ENCODE data around the gene SMG1. TPM values are rescaled to one million over a fixed set of nuclear protein-coding genes. Genes with fewer than 3 reads are reported as not detected.
A peak's percentile ranks its signal among the peaks of the same experiment; 100 is the strongest.

SMG1 gene
- total RNA-seq, 1 experiment from 2014 or later: 105 TPM

DNA sequence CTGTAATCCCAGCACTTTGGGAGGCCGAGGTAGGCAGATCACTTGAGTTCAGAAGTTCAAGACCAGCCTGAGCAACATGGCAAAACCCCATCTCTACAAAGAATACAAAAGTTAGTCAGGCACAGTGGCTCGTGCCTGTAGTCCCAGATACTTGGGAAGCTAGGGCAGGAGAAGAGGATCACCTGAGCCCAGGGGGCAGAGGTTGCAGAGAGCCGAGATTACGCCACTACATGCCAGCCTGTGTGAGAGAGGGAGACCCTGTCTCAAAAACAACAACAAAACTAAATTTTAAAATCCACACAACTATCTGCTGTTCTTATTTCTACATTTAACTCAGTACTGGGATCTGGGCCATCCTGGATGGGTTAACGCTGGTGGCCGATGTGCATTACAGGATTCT, 83.6 kb downstream of the SMG1 start:
- intact Hi-C loops (cut with micrococcal nuclease; ENCODE audit: unreplicated experiment): no loop called here
- no peaks in the 10 kb centered on the region for H3K9me3 ChIP-seq (ENCODE audit: low read depth, low read length, poor library complexity, severe bottlenecking)
- ChIA-PET POLR2A (ENCODE audit: low non-redundant PET) (no interaction called here), CTCF (no interaction called here)
- H3K27me3 ChIP-seq (replicated peaks; ENCODE audit: insufficient read depth, low read depth, low read length, poor library complexity): no peaks in the 10 kb centered on the region
- TF ChIP-seq EZH2 (IDR thresholded peaks at IDR 0.05; ENCODE audit: borderline replicate concordance, low read depth, low read length, poor library complexity, severe bottlenecking): no peak
- TF ChIP-seq, protein P1, sequence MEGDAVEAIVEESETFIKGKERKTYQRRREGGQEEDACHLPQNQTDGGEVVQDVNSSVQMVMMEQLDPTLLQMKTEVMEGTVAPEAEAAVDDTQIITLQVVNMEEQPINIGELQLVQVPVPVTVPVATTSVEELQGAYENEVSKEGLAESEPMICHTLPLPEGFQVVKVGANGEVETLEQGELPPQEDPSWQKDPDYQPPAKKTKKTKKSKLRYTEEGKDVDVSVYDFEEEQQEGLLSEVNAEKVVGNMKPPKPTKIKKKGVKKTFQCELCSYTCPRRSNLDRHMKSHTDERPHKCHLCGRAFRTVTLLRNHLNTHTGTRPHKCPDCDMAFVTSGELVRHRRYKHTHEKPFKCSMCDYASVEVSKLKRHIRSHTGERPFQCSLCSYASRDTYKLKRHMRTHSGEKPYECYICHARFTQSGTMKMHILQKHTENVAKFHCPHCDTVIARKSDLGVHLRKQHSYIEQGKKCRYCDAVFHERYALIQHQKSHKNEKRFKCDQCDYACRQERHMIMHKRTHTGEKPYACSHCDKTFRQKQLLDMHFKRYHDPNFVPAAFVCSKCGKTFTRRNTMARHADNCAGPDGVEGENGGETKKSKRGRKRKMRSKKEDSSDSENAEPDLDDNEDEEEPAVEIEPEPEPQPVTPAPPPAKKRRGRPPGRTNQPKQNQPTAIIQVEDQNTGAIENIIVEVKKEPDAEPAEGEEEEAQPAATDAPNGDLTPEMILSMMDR (conservative IDR thresholded peaks at IDR 0.05; ENCODE audit: low read depth, low read length): no peak
- H3K27ac ChIP-seq (ENCODE audit: low read depth, low read length, poor library complexity, severe bottlenecking): no peak overlapping the region
- peaks cover 77% of the 10 kb centered on the region for H3K36me3 ChIP-seq (ENCODE audit: insufficient read depth, low read length, poor library complexity, severe bottlenecking)
- no peaks in the 10 kb centered on the region for H3K4me1 ChIP-seq (ENCODE audit: insufficient read depth, low read length, poor library complexity, severe bottlenecking)
- BruUV-seq (replicated peaks): no TSS peak
- DNase-seq (ENCODE audit: low spot score): no peak
- H3K4me3 ChIP-seq (ENCODE audit: low read depth, low read length, poor library complexity, severe bottlenecking): no peak overlapping the region

DNA sequence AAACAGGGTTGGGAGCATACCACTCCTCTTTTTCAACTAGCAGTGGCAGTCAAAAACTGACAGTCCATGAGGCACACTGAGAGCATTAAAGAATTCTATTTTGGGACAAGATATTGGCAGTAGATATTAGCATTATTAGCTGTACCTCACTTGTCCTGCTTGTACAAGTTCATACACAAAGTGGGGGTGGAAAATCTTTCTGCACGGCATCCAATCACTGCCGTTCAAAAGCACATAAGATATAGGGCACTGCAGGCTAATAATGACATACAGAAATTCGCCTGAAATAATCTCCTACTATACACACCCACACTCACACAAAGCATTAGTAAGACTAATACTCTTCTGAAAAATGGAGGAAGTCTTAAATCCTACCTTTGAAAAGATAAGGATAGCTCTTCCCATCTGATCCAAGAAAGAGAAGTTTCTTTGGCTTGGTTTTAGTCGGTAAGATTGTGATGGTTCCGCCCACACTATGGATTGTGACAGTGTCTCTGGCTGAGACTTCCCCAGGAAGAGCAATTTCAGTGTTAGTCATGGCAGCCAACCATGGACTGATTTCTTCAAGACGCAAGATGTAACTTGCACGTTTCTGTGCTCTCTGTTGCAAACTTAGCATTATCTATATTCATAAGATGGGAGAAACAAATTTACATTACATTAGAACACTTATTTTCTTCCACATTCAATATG, 84.2 kb downstream of the SMG1 start:
- ChIA-PET POLR2A (ENCODE audit: low non-redundant PET) (no interaction called here), CTCF (no interaction called here)
- peak; percentile 24 for DNase-seq (ENCODE audit: low spot score)
- H3K36me3 ChIP-seq (ENCODE audit: insufficient read depth, low read length, poor library complexity, severe bottlenecking): peaks cover 77% of the 10 kb centered on the region
- TF ChIP-seq EZH2 (IDR thresholded peaks at IDR 0.05; ENCODE audit: borderline replicate concordance, low read depth, low read length, poor library complexity, severe bottlenecking): no peak
- TF ChIP-seq, protein P1 (conservative IDR thresholded peaks at IDR 0.05; ENCODE audit: low read depth, low read length): no peak
- no peaks in the 10 kb centered on the region for H3K9me3 ChIP-seq (ENCODE audit: low read depth, low read length, poor library complexity, severe bottlenecking)
- no peak overlapping the region for H3K27ac ChIP-seq (ENCODE audit: low read depth, low read length, poor library complexity, severe bottlenecking)
- no peak overlapping the region for H3K4me3 ChIP-seq (ENCODE audit: low read depth, low read length, poor library complexity, severe bottlenecking)
- no peaks in the 10 kb centered on the region for H3K27me3 ChIP-seq (replicated peaks; ENCODE audit: insufficient read depth, low read depth, low read length, poor library complexity)
- H3K4me1 ChIP-seq (ENCODE audit: insufficient read depth, low read length, poor library complexity, severe bottlenecking): no peaks in the 10 kb centered on the region
- intact Hi-C loops (cut with micrococcal nuclease; ENCODE audit: unreplicated experiment): no loop called here
- BruUV-seq (replicated peaks): no TSS peak

DNA sequence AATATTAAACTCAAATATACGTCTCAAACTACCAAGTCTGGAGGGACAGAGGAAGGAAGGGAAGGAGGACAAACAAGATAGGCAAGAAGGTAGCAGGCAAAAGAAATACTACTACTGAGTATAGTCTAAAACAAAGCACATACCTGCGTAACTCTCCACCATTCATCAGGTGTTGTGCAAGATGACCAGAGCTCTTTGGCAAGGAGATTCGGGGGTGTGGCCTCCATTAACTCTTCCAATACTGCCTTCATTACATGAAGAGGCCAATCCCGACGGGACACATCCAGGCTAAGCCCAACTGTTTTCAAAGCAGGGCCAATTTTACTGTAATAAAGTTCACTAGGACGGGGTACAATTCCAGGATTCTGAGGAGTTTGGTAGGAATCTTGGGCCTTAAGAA, 86.7 kb downstream of the SMG1 start:
- ChIA-PET POLR2A (ENCODE audit: low non-redundant PET) (no interaction called here), CTCF (no interaction called here)
- Histone ChIP-seq H3K36me3 (ENCODE audit: insufficient read depth, low read length, poor library complexity, severe bottlenecking) (peaks cover 79% of the 10 kb centered on the region), H3K9me3 (ENCODE audit: low read depth, low read length, poor library complexity, severe bottlenecking) (no peaks in the 10 kb centered on the region), H3K4me3 (ENCODE audit: low read depth, low read length, poor library complexity, severe bottlenecking) (no peak overlapping the region), H3K27ac (ENCODE audit: low read depth, low read length, poor library complexity, severe bottlenecking) (no peak overlapping the region), H3K27me3 (replicated peaks; ENCODE audit: insufficient read depth, low read depth, low read length, poor library complexity) (no peaks in the 10 kb centered on the region), H3K4me1 (ENCODE audit: insufficient read depth, low read length, poor library complexity, severe bottlenecking) (no peaks in the 10 kb centered on the region)
- intact Hi-C loops (cut with micrococcal nuclease; ENCODE audit: unreplicated experiment): loop anchor here (10.0 kb wide), 1 partner anchor 55 kb away; no protein-coding TSS in a partner anchor
- BruUV-seq (replicated peaks): no TSS peak
- TF ChIP-seq EZH2 (IDR thresholded peaks at IDR 0.05; ENCODE audit: borderline replicate concordance, low read depth, low read length, poor library complexity, severe bottlenecking): no peak
- TF ChIP-seq, protein P1 (conservative IDR thresholded peaks at IDR 0.05; ENCODE audit: low read depth, low read length): no peak
- DNase-seq (ENCODE audit: low spot score): no peak
